ENCODE data around the gene BBS9. TPM values are rescaled to one million over a fixed set of nuclear protein-coding genes. Genes with fewer than 3 reads are reported as not detected.

The BBS9 gene
- total and polyA plus RNA-seq, 9 of the 15 experiments (the other 6 are each of a cell fraction or from before 2014, with no cell fraction given) = 0.77 to 3.3 (median 2.4) TPM

- CTCF ChIA-PET (ENCODE audit: low intra/inter-chr PET ratio) = no interaction called here
- no peak overlapping the region for H3K4me2 ChIP-seq (ENCODE audit: insufficient read depth, low read length)
- H3K9me3 ChIP-seq (replicated peaks; ENCODE audit: control insufficient read depth, insufficient read depth, low read depth, low read length) = no peaks in the 10 kb centered on the region
- no peaks in the 10 kb centered on the region for H3K27me3 ChIP-seq (ENCODE audit: control insufficient read depth in 2 of 2, insufficient read depth in 2 of 2, low read length in 2 of 2)
- no peak overlapping the region for H2AFZ ChIP-seq (ENCODE audit: low read depth, low read length)
- no peaks in the 10 kb centered on the region for H4K20me1 ChIP-seq (replicated peaks; ENCODE audit: control insufficient read depth, insufficient read depth, low read length)
- no peak overlapping the region for H3K27ac ChIP-seq (ENCODE audit: extremely low read depth, low read depth, low read length)
- in situ Hi-C loops (cut with MboI) (no loop called here), intact Hi-C loops (cut with micrococcal nuclease) (no loop called here)
- H3K4me1 ChIP-seq (replicated peaks in 1 of 2; ENCODE audit: control insufficient read depth in 2 of 2, insufficient read depth in 2 of 2, low read length in 2 of 2) = no peaks in the 10 kb centered on the region
- ATAC-seq (no peak), FAIRE-seq (no peak), DNase-seq (ENCODE audit: extremely low read depth in 1 of 4, low spot score in 3 of 4) (no peak)
- no peak overlapping the region for H3K4me3 ChIP-seq
- TF ChIP-seq ZNF280A (IDR thresholded peaks at IDR 0.05; ENCODE audit: low read depth, partially characterized antibody) = no peak
- no peak for TF ChIP-seq ZC3H11A (IDR thresholded peaks at IDR 0.05; ENCODE audit: low read depth, low read length)
- TF ChIP-seq HNRNPK (IDR thresholded peaks at IDR 0.05; ENCODE audit: low read depth, low read length, poor library complexity, severe bottlenecking) = no peak
- no peak for TF ChIP-seq PRDM10 (IDR thresholded peaks at IDR 0.05; ENCODE audit: partially characterized antibody)
- TF ChIP-seq SMARCB1 (IDR thresholded peaks at IDR 0.05; ENCODE audit: insufficient read length, low read depth) = no peak
- no peak for TF ChIP-seq SRF (CRISPR knock-in tag; IDR thresholded peaks at IDR 0.05)
- TF ChIP-seq PBX2 (CRISPR knock-in tag; IDR thresholded peaks at IDR 0.05; ENCODE audit: low read depth) = no peak
- no peak for TF ChIP-seq PBX2 (tag; conservative IDR thresholded peaks at IDR 0.05; ENCODE audit: low read depth)
- no peak for TF ChIP-seq XRCC3 (IDR thresholded peaks at IDR 0.05)
- TF ChIP-seq NR1H2 (CRISPR knock-in tag; IDR thresholded peaks at IDR 0.05) = no peak
- TF ChIP-seq KLF10 (CRISPR knock-in tag; IDR thresholded peaks at IDR 0.05) = no peak
- no peak for TF ChIP-seq ZKSCAN1 (IDR thresholded peaks at IDR 0.05; ENCODE audit: low read depth, low read length)
- TF ChIP-seq FOXK1 (CRISPR knock-in tag; IDR thresholded peaks at IDR 0.05; ENCODE audit: borderline replicate concordance) = no peak
- TF ChIP-seq CC2D1A (IDR thresholded peaks at IDR 0.05) = no peak
- no peak for TF ChIP-seq ZZZ3 (IDR thresholded peaks at IDR 0.05)
- TF ChIP-seq SMAD4 (CRISPR knock-in tag; conservative IDR thresholded peaks at IDR 0.05) = no peak
- TF ChIP-seq DDX20 (tag; IDR thresholded peaks at IDR 0.05; ENCODE audit: low read depth) = no peak
- TF ChIP-seq PRMT5 (CRISPR knock-in tag; IDR thresholded peaks at IDR 0.05) = no peak
- H3K36me3 ChIP-seq (ENCODE audit: control insufficient read depth, insufficient read depth, low read length) = no peaks in the 10 kb centered on the region
- H3K79me2 ChIP-seq (ENCODE audit: control insufficient read depth, insufficient read depth, low read length) = no peaks in the 10 kb centered on the region
- POLR2A ChIA-PET = no interaction called here
- H3K9ac ChIP-seq (ENCODE audit: insufficient read depth in 1 of 2, low read depth in 2 of 2, low read length in 2 of 2) = no peak overlapping the region
- BruUV-seq (replicated peaks) = no TSS peak
- no peaks in the 10 kb centered on the region for H3K9me1 ChIP-seq (ENCODE audit: control insufficient read depth, insufficient read depth, low read length)
Measured at GRCh38 chr7:33251301-33251700, 121.9 kb downstream of the BBS9 start.

Measured in K562 (cell line).